Type B pancreatic cell (in vitro differentiated cells): ENCODE results near the gene ADCY9. TPM values are rescaled to one million over a fixed set of nuclear protein-coding genes. Genes with fewer than 3 reads are reported as not detected.

Experiments used
- DNase-seq: peaks from one replicate; pipeline ENCODE4 v3.0.0; 2021; ENCODE audit warnings: mixed read lengths; ENCODE audit not compliant: unreplicated experiment; ENCODE audit errors: extremely low spot score
- H3K27ac Mint-ChIP-seq: 2 replicates; pipeline ENCODE4 v1.8.0; 2021; ENCODE audit warnings: mild to moderate bottlenecking, mixed read lengths
- H3K27me3 Mint-ChIP-seq: 2 replicates; pipeline ENCODE4 v1.8.0; 2021; ENCODE audit warnings: mixed read lengths
- H3K36me3 Mint-ChIP-seq: 2 replicates; pipeline ENCODE4 v1.8.0; 2021; ENCODE audit warnings: mixed read lengths
- H3K4me1 Mint-ChIP-seq: one replicate; pipeline ENCODE4 v1.8.0; 2021; ENCODE audit warnings: mixed read lengths; ENCODE audit not compliant: unreplicated experiment
- H3K4me3 Mint-ChIP-seq: 2 replicates; pipeline ENCODE4 v1.8.0; 2021; ENCODE audit warnings: mild to moderate bottlenecking, mixed read lengths
- H3K9me3 Mint-ChIP-seq: 2 replicates; pipeline ENCODE4 v1.8.0; 2021; ENCODE audit warnings: mixed read lengths
- CTCF ChIP-seq: fragments of 200-600 bp; sonication (generic); conservative IDR thresholded peaks from 2 replicates; pipeline ENCODE4 v1.5.0; 2021; ENCODE audit warnings: antibody characterized with exemption, mild to moderate bottlenecking
- total RNA-seq: library from RNA; stranded (reverse); gene quantifications from 2 replicates; pipeline ENCODE4 v1.2.1, GENCODE V29; 2021; ENCODE audit warnings: low replicate concordance

ADCY9 gene
- total RNA-seq, 1 donor from 2014 or later = 13.9 TPM

- H3K27ac Mint-ChIP-seq = no peak overlapping the region
- DNase-seq = no peak
- H3K4me3 Mint-ChIP-seq = no peak overlapping the region
- TF ChIP-seq CTCF = no peak
- H3K27me3 Mint-ChIP-seq = no peaks in the 10 kb centered on the region
- no peaks in the 10 kb centered on the region for H3K9me3 Mint-ChIP-seq
- peaks cover 21% of the 10 kb centered on the region for H3K4me1 Mint-ChIP-seq
- H3K36me3 Mint-ChIP-seq = no peaks in the 10 kb centered on the region
Observed at GRCh38 chr16:4008116-4008515, 108.1 kb downstream of the ADCY9 start.

GRCh38 chr16:4006397-4006999 lies 109.7 kb downstream of the ADCY9 start:
- Mint-ChIP-seq H3K9me3 (no peaks in the 10 kb centered on the region), H3K27me3 (no peaks in the 10 kb centered on the region), H3K27ac (no peak overlapping the region), H3K36me3 (no peaks in the 10 kb centered on the region), H3K4me1 (peaks cover 10% of the 10 kb centered on the region), H3K4me3 (no peak overlapping the region)
- no peak for TF ChIP-seq CTCF
- no peak for DNase-seq

- H3K36me3 Mint-ChIP-seq = no peaks in the 10 kb centered on the region
- H3K4me1 Mint-ChIP-seq = peaks cover 8% of the 10 kb centered on the region
- H3K27ac Mint-ChIP-seq = no peak overlapping the region
- H3K4me3 Mint-ChIP-seq = no peak overlapping the region
- H3K9me3 Mint-ChIP-seq = no peaks in the 10 kb centered on the region
- no peak for TF ChIP-seq CTCF
- no peak for DNase-seq
- H3K27me3 Mint-ChIP-seq = no peaks in the 10 kb centered on the region
Observed at GRCh38 chr16:4005731-4006130, 110.5 kb downstream of the ADCY9 start.

- Mint-ChIP-seq H3K9me3 (no peaks in the 10 kb centered on the region), H3K4me3 (no peak overlapping the region)
Observed at GRCh38 chr16:4005281-4005680, 111.0 kb downstream of the ADCY9 start.

GRCh38 chr16:4004206-4004605 lies 112.0 kb downstream of the ADCY9 start:
- H3K4me3 Mint-ChIP-seq = no peak overlapping the region
- no peaks in the 10 kb centered on the region for H3K36me3 Mint-ChIP-seq
- no peak for DNase-seq
- no peaks in the 10 kb centered on the region for H3K9me3 Mint-ChIP-seq
- no peak overlapping the region for H3K27ac Mint-ChIP-seq
- no peak for TF ChIP-seq CTCF
- H3K27me3 Mint-ChIP-seq = no peaks in the 10 kb centered on the region
- peaks cover 21% of the 10 kb centered on the region for H3K4me1 Mint-ChIP-seq

More at GRCh38 chr16:4005281-4005680, 111.0 kb downstream of the ADCY9 start:
- Mint-ChIP-seq H3K4me1 (peaks cover 11% of the 10 kb centered on the region), H3K27ac (no peak overlapping the region), H3K36me3 (no peaks in the 10 kb centered on the region), H3K27me3 (no peaks in the 10 kb centered on the region)
- no peak for DNase-seq
- no peak for TF ChIP-seq CTCF

- peaks cover 26% of the 10 kb centered on the region for H3K4me1 Mint-ChIP-seq
- no peak overlapping the region for H3K27ac Mint-ChIP-seq
- no peak for DNase-seq
- no peaks in the 10 kb centered on the region for H3K9me3 Mint-ChIP-seq
- H3K4me3 Mint-ChIP-seq = no peak overlapping the region
- TF ChIP-seq CTCF = no peak
- no peaks in the 10 kb centered on the region for H3K27me3 Mint-ChIP-seq
- no peaks in the 10 kb centered on the region for H3K36me3 Mint-ChIP-seq
Observed at GRCh38 chr16:4003576-4003975, 112.7 kb downstream of the ADCY9 start.
